DMS153 treated with DMSO at 0.1 percent for 48 hours (cell line): ENCODE measurements around the gene DYSF.
A peak's percentile ranks its signal among the peaks of the same experiment; 100 is the strongest.

Experiments used
- DNase-seq: peaks from one replicate; lab custom pipeline; 2025; ENCODE audit not compliant: unreplicated experiment; lab: John Stamatoyannopoulos, UW

The DYSF gene

DNA sequence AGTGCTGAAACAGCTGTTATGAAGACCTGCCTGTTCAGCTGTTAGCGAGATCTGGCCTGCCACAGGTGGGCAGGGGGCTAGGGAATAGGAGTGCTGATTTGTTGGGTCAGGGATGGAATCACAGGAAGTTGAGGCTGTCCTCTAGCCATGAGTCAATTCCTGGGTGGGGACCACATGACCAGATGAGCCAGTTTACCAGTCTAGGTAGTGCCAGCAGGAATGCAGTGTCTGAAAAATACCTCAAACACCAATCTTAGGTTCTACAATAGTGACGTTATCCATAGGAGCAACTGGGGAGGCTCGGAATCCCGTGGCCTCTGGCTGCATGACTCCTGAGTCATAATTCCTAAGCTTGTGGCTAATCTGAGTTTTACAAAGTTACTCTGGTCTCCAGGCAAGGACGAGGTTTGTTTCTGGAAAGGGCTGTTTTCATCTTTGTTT, 44.9 kb downstream of the DYSF start:
- DNase-seq, result no peak

GRCh38 chr2:71499691-71500090, 46.3 kb downstream of the DYSF start:
- DNase-seq, result no peak

- no peak for DNase-seq
These were observed 47.2 kb downstream of the DYSF start for GRCh38 chr2:71500426-71501079.

GRCh38 chr2:71502941-71503738, 49.8 kb downstream of the DYSF start:
- no peak for DNase-seq

GRCh38 chr2:71503837-71504236, 50.5 kb downstream of the DYSF start:
- DNase-seq, result no peak

- no peak for DNase-seq
These were observed 51.2 kb downstream of the DYSF start for GRCh38 chr2:71504611-71505010.

- peak; percentile 12 for DNase-seq
These were observed 51.9 kb downstream of the DYSF start for GRCh38 chr2:71505086-71505769.

DNA sequence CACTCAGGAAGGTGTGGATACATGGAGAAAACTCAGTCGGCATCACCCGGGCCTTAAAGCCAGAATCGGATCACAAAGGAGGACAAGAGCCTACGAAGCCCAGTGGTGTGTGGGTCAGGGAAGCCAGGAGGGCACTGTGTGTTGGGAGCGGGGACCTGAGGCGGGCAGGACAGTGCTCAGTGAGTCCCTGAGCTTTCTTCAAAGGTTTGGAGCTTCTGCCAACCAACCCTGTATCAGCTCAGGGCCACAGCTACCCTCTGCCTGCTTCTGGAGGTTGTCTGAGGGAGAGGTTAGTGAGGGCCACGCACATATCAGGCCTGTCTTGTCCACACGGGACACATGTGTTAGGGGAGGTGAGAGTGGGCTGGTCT, 52.4 kb downstream of the DYSF start:
- no peak for DNase-seq

- DNase-seq, result no peak
These were observed 53.1 kb downstream of the DYSF start for GRCh38 chr2:71506222-71507153.

DNA sequence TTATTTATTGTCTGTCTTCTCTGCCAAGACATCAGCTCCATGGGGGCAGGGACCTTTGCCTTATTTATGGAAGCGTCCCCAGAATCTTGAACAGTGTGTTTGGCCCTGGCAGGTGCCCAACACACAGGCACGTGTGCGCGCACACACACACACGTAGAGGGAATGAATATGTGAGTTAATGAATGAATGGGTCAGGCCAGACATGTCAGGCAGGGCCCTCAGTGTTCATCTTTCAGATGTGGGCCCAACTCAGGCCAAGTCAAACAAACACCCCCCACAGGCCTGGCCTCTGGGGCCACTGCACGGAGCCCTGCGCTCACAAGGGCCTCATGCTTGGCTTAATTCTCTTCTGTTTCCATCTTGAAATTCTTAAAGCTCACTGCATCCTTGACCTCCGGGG, 54.1 kb downstream of the DYSF start:
- no peak for DNase-seq

DNA sequence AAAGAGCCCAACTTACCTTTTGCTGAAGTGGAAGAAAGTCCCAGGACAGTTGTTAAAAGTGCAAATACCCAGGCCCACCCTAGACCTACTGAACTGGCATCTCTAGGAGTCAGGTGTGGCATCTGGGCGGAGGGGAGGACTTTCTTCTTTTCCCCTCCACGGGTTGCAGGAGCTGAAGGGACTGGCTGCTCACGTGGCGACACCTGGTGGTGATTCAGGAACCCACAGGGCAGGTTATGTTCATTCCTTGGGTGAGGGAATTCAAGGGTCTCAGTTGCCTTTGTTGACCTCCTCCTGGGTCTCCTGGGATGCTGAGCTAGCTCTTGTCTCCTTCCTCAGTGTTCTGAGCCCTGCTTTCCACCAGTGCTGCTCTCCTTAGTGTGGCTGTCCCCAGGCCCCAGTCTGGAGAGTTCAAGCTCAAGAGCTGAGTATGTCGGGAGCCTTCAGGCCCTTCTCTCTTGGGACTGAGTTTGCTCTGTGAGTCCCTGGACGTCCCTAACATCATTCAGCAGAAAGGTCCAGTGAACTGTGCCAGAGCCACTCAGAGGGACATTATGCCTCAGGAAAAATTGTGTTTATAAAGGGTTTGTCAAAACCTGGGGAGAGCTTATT, 56.9 kb downstream of the DYSF start:
- no peak for DNase-seq

DNA sequence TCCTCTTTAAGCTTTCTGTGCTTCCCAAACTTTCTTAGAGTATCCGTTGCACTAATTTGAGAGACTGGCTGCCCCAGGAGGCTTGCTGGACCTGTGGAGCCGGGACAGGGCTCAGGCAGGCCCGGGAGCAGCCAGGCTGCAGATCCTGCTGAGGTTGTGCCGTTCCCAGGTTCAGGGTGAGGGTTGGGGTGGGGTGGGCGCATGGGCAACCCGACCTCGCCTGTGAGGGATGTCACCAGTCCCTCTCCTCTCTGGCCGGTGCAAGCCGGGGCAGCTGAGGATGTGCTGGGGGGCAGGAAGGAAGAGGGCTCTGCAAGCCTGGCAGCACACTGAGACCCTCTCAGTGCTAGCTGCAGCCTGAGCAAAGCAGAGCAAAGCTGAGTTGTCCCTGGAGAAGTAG, 57.6 kb downstream of the DYSF start:
- no peak for DNase-seq

- no peak for DNase-seq
These were observed 58.4 kb downstream of the DYSF start for GRCh38 chr2:71511776-71512175.

GRCh38 chr2:71512386-71512785, 59.0 kb downstream of the DYSF start:
- no peak for DNase-seq

GRCh38 chr2:71513096-71513495, 59.7 kb downstream of the DYSF start:
- no peak for DNase-seq

GRCh38 chr2:71513721-71514120, 60.4 kb downstream of the DYSF start:
- DNase-seq, result no peak

DNA sequence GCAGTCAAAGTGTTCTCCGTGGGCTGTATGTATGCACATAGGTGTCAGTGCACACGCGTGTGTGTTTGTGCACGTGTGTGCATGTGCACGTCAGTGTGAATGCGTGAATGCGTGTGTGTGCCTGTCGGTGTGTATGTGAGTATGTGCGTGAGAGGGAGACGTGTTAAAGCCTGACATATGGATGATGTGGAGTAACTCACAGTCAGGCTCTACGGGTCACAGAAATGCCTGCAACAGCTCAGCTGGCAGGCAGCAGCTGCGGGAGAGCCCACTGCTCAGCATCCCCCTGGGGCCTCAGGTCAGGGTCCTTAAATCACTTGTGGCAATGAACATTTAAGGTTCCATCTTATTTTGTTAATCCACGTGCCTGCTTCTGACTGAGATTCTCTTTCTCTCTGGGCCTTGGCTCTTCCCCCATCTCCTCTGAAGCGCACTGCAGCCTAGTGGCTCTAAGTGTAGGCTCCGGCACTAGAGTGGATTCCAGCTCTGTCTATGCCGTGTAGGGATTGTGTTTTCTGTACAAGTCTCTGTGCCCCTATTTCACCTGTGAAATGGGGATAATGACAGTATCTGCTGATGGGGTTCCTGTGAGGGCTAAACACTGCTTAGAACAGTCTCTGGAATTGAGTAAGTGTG, 63.0 kb downstream of the DYSF start:
- DNase-seq, result no peak

GRCh38 chr2:71517851-71518250, 64.5 kb downstream of the DYSF start:
- DNase-seq, result no peak

DNA sequence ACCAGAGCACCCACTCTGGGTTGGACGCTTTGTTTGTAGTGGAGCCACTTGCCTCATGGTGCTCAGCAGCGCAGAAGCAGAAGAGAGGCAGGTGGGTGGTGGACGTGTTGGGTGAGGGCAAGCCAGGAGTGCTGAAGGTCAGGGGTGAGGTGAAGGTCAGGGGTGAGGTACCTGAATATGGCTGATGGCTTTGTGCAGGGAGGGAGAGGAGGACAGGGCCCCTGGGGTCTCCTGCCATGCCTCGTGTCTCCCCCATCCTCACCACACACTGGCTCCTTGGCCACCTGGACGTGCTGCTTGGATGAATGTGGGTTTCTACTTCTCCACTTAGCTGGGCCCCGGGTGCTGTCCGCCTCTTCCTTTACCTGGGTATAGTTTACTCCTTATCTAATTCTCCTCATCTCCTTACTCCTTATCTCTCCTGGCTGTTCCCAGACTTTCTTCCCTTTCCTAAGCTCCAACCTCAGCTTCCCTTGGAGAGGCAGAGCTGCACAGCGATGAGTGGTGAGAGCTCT, 68.1 kb downstream of the DYSF start:
- no peak for DNase-seq

GRCh38 chr2:71524476-71524875, 71.1 kb downstream of the DYSF start:
- DNase-seq, result no peak
